ENCODE measurements around the gene SORCS3.

SORCS3 gene

DNA sequence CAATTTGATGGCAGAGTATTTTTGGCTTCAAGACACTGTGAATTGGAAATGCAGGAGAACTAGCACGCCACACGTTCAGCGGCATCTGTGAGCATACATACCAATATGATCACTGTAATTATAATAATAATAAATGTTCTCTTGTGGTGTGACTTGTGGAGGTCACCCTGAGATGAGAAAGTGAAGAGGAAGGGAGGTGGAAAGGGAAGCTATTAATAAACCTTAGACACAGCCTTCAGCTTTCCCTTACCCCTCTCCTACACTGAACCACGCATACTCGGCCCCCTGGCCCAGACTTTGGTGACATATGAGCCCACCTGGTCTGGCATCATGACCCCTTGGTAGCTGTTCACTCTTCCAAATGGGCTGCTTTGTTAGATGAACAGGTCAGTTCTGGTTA is 139.1 kb downstream of the SORCS3 start:
- DNase-seq = no peak

DNA sequence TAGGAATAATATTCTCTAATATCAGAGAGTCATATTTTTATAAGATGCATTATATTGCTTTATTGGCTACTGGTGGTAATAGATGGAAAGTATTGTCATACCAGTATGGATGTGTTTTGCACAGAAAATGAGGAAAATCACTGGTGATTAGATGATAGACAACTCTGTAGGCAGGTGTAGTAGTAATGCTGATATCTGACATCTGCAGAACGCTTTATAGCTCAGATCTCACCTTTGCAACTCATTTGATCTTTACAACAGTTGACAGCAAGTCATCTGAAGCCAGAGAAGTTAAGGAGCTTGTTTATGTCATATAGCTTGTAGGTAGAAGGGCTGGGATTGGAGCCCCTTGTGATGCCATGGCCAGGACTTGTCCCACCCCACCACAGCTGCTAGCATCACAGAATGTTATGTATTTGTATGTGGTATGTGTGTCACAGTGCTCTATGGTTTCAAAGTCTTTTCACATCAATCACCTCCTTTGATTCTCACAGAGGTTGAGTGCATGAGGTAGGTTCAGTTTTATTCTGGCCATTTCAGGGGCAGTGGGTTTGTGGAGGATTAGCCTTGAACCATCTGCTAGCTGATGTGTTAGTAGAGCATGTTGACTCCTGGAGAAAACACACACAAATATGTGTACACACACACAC is 140.0 kb downstream of the SORCS3 start:
- DNase-seq = no peak

DNA sequence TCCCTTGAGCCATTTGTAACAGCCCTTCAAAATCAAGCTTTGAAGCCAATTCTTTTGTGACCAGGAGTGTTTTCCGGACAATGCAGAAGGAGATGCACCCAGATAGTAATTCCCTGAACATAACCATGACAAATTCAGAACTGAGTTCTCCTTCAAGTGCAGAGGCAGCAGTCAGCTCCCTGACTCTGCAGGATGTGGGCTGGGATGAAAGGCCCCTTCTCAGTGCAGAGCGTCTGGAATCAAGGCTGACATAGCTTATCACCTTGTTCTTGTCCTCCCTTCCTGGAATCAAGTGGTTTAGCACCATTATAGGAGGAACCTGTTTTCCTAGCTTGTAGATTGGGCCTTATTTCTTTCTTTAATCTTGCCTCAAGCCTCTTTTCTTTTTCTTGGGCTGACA is 143.4 kb downstream of the SORCS3 start:
- DNase-seq = no peak

DNA sequence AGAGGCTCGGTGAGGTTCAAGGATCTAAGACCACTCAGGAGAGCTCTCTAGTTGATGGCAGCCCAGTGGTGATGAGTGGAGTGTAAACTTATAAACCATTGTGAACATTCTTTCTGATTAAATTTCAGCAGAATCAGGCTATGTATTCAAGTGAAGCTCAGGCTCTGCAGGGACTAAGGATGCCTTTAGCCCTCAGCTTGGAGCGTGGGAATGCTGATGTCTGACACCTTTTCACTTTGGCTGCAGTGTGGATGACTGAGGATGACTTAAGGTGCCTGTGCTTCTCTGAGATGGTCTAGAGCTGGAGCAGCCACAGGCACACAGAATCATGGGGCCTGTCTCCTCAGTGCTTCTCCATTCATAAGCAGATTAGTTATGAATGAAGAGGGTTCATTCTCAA is 150.4 kb downstream of the SORCS3 start:
- no peak for DNase-seq

DNA sequence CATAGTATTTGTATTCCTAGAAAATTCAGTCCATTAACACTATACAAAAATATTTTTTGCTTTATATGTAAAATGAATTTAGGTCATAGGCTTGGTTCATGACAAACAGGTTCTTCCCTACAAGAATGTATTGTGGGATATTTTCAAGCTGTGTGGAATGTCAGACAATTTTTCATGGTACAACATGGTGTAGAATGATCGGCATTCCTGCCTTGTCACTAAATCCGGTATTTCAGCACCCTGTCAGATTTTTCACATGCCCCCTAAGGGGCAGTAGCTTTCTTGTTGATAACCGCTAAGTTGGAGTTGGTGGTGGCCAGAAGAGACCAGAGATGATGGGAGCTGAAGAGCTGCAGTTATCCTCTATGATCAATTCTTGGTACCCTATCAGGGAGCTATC is 154.3 kb downstream of the SORCS3 start:
- DNase-seq = no peak

DNA sequence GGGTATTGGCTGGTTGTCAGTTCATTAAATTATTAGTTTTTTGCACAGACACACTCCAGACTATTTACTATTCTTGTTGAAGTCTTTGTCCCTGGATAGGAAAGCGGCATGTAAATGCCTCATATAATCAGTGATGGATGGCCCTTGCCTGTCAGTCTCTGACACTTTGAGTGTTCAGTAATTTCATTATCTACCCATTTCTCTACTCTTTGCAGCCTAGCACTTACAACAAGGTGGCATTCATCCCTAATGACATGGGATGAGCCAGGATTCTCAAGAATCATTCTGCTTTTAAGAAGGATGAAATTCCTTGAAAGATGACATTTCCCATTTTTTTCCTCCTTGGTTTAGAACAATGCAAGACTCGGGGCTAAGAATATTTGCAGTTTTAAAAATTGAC is 155.7 kb downstream of the SORCS3 start:
- no peak for DNase-seq

DNA sequence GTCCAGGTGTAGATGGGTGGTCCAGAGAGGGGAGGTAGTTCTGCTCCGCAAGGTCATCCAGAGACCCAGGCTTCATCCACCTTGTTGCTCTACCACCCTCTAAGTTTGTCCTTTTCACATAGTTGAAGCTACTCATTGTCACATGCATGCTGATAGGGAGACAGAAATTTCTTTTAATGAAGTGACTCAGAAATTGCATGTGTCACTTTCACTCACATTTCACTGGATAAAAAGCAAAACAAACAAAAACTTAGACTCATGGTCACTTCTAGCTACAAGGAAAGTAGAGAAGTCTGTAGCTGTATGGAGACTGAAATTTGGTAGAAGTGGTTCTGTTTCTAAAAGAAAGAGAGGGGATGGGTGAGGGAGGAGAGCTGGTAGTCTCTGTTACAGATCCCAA is 161.9 kb downstream of the SORCS3 start:
- no peak for DNase-seq

DNA sequence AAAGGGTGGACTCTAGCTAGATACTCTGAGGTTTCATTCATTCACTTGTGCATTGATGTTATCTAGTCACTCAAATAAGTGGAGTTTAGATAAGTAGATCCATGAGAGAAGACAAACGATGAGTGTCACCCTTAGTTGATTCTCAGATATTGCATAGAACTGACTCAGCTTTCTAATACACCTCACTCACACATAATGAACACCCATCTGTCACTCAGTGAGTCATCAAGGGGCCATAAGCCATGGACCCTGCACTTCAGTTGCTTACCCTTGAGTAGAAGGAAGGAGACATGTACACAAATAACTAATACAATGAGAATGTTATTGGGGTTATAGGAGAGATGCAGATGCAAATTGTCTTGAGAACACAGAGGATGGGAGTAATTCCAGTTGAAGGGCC is 163.8 kb downstream of the SORCS3 start:
- DNase-seq = no peak

DNA sequence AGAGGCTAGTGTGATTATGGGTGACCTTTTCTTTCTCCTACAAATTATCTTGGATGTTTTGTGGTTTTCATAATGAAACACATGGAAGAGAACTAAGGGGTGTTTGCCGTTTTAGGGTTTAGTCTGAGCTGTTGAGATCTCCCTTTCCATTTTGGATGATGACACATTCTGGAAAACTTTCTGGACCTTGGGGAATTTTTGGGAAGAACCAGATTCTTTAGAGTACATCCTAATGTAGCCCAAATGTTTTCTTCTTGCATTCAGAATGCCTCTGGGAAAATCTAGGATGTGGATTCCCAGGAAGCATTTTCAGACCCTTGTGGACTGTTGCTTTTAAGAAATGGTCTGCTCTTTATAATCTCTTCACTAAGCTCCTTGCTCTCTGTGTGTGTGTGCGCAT is 165.7 kb downstream of the SORCS3 start:
- DNase-seq = no peak

DNA sequence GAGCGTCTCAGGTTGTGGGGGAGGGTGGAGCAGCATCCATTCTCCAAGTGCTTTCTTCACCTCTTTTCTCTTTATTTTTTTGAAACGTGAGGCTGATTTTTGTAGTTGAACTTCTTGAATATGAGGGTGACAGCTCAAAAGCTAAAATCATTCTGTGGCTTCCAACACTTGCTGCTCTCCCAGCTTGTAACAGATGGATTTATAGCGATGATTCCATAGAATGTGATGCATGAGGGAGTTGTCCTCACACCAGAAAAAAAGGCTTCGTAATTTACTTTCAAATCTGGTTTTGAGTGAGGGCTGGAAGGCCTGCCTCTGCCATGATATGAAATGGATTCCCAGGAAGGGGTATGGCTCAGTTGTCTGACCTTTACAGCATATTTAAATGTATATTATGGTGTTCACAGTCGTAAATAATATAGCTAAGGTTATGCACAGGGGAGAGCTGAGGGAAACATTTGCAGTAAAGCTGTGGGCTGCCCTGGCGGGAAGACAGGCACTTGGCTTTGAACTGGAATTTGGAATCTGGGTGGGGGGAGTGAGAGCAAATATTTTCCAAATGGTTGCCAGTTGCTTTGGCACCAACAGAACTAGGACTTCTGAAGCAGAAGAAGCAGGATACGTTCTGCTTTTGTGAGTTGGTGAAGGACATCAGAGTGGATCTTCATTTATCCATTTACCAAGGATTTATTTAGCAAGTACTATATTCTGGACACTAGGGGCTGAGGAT is 166.7 kb downstream of the SORCS3 start:
- no peak for DNase-seq

DNA sequence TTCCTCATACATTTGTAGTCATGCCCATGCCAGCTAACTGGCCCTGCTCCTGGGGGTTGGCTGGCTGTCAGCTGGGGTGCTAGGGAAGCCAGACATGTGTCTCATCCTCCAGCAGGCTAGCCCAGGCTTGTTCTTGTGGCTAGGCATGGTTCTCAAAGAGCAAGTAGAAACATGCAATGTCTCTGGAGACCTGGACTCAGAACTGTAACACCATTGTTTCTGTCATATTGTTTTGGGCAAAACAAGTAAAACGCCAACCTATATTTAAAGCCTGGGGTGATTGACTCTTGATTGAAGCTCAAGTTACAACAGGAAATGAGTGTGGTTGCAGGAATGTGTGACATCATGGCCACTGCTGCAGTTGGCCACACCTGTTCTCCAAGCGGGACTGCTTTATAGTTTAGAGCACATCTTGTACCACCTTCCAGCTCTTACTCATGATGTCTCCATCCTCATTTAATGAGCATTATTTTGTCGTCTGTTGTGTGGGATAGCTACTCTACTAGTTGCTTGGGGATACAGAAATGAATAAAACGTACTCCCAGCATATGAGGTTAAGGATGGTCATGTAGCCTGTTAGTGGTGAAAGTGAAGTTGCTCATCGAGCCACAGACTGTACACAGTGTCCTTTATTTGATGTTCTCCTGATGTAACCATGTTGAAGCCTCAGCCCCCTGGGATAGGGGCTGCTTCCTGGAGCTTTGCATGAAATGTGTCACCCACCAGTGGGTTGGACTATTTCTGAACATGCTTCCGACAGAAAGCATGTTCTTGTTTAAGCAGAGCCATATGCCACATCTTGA is 168.4 kb downstream of the SORCS3 start:
- DNase-seq = peak; percentile 52

DNA sequence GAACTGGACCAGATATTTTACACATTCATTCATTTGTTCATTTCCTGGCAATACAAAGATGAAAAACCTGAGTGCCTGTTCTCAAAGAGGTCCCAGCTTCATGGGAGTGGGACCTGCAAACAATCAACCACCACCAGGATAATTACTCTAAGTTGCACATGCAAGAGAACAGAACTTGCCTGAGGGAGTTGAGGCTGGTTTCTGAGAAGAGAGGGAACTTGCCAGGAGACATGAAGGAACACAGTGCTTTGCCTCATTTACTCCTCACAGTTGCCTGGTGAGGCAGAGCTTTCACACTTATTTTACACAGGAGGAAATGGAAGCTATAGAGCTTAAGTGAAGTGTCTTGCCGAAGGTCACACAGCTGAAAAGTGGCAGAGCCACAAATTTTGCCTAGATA is 170.1 kb downstream of the SORCS3 start:
- no peak for DNase-seq

DNA sequence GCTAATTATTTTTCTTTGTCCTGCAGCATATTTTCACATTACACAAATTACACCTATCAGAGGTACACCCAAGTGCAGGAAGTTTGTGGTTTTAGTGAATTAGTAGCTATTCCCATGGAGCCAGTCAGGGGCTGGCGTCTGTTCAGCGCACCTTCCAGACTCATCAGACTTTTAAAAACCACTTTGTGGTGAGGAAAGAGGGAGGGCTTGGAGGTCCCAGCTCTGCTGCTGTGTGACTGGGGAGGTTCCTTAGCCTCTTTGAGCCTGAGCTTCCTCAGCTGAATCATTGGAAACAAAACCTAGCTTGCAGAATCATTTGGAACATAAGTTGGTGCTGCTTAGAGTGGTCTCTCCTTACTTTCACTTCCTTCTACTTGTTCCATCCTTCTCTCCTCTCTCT is 175.4 kb downstream of the SORCS3 start:
- DNase-seq = no peak

DNA sequence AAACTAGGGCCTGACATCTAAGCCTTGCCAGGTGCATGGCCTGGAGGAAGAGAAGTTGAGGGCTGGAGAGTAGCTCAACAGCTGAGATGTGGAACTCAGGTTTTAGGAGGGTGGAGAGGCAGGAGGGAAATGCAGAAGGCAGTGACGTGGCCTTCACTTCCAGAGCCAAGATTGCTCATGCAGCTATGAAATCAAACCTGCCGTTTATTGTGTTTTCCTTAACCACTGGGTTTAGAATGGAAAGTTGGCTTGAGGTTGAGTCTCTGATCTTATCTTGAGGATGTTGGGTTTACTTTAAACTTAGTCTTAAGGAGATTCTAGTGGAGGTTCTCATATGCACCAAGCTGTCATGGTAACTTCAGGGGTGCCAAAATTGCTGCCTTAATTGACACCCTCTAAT is 178.6 kb downstream of the SORCS3 start:
- DNase-seq = no peak

DNA sequence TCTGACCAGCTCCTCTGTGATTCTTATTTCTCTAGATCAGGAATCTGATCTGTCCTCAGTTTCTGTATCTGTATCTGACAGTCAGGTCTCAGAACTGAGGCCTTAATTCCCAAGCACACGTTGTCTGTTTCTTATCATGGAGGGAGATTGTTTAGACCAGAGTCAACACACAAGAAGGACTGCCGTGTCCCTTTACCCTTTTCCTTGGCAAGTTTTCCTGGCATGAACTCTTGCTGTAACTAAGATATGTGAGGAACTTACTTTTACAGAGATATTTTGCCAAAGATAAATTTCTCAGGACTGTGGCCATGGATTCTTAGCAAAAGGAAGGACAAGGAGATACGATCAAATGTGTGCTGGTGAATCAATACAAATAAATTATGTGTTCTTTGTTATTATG is 181.0 kb downstream of the SORCS3 start:
- DNase-seq = no peak

DNA sequence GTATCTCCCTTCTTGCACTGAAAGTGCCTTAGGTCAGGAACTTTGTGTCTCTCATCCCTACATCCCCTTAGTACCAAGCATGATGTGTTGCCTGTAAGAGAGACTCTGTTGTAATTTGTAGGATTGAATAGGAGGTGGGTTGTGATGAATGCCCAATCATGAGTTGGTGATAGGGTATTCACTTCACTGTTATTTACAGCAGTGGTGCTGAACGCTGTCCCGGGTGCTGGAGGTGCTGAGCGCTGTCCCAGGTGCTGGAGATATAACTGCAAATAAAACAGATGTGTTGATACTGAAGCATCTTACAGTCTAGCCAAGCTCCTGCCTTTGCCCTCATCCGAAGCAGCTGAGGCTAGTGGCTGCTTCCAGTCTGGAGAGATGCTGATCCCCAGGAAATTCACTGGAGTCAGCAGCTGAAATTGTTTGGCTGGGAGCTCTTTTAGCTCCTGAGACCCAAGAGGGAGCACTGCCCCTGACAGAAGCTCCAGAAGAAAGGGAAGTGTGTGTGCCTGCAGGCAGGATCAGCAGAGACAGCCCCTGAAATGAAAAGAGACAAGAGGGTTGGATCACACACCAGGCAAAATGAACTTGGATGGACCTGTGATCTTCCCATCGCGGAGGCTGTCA is 183.4 kb downstream of the SORCS3 start:
- DNase-seq = no peak

DNA sequence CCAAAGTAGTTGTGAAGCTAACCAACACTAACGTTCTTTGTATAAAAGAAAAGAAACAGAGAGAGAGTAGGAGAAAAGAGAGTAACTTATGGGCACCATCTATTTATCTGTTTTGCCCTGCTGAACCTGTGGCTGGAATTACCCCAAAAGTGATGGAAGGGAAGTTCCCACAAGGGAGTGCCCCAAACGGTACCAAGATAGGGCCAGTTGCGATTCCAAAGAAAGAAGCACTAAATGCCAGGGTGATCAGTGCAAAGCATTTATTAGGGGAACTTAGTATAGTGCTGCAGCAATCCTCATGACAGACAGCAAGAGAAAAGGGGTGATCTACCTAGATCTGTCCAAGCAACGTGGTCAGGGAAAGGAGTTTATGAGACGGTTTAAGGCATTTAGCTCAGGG is 190.2 kb downstream of the SORCS3 start:
- DNase-seq = no peak

DNA sequence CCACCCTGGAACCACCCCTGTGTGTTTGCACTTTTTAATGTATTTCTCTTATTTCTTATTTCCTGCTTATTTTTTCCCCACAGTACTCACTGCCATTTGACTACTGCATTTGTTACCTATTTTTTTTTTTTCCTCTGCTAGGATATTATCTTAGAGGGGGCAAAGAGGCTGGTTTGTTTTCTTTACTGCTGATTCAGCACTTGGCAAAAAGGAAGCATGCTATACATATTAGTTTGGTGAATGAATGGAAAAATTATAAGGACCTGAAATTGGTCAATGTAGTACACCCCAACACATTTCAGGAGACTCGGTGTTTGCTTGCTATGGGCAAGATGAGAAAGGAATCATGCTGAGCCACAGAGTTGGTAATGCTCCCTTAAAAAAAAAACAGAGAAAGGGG is 193.5 kb downstream of the SORCS3 start:
- DNase-seq = no peak

DNA sequence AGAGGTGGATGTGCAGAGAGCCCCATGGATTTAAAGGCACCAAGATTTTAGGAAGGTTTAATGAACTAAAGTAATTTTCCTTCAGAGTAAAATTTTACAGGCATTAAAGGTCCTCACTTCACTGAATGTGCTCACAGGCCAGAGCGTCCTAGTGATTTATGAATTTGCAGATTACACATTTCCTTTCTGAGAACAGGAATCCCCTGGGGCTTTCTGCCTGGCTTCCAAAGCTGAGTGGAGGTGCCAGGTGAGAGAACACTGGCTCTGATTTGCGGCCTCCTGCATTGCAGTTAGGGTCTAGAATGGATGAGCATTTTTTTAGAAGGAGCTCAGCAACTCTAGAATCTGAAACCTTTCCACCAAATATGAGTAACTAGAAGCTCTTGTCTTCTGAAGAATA is 194.3 kb downstream of the SORCS3 start:
- DNase-seq = peak; percentile 45

DNA sequence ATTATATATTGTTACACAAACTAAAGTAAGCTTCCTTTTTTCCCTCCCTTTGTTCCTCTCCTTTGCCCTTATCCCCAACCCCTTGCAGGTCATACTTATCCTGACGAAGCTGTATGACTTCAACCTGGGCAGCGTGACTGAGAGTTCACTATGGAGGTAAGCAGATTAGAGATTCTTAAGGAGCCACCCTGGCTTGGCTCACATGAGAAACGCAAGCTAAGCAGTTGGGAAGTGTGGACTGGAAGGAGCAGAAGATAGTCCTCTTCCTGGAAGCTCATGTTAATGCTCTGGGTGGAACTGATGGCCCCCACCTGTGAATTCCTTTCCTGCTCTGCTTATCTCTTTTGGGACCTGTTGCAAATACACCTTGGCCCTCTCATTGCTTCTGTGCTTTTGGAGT is 201.6 kb downstream of the SORCS3 start:
- no peak for DNase-seq

DNA sequence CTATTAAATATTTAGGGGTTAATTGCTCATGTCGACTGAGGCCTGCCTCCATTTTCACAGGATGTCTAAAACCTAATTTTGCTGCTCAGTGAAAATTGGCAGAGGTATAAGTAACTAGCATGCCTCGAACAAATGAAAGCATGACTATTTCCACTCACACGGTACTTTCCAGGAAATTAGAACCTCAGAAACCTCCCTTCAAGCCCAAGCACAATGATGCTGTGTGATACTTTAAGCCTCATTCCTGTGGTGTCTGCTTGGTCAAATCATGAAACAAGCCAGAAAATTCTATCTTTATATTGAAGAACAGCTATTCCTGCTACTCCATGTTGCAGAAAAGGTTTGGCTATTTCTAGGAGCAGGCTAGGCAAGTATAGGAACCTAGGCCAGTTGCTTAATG is 203.0 kb downstream of the SORCS3 start:
- no peak for DNase-seq

DNA sequence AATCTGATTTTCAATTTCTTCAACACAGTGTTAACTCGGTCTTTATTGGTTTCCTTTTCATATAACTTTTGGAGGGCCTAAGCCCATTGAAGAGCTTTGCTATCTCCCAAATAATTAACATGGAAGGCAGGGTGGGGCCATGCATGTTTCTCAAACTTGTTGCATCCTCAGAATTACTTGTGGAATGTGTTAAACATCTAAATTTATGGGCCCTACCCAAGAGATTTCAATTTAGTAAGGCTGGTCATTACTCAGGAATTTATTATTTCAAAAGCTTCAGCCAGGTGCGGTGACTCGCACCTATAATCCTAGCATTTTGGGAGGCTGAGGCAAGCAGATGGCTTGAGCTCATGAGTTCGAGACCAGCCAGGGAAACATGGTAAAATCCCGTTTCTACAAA is 208.9 kb downstream of the SORCS3 start:
- DNase-seq = no peak

DNA sequence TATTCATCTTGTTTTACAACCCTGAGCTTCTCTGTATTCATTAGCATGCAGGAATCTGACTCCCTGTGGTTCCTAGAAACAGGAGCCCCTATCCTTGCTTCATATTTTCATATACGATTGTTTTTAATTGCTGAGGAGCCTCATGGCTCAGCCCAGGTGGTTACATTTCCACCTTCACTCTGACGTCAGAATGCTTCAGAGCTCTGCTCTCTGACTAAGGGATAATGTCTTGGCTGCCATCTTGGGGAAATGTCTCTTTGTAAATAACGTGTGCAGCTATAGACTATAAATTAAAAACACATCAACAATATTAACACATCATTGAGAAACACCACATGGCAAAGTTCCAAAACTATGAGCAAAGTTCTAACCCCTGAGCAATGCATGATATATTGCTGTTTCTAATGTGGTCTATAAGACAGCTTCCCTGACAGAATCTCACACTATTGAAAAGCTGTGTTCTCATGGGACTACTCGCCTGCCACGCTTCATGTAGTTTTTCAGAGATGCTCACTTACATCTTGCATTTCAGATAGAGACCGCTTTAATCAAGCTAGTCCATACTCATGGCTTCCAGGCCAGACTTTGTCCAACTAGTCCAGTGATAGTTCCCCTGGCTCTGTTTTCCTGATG is 227.0 kb downstream of the SORCS3 start:
- no peak for DNase-seq
